ENCODE data around the gene ABCB10.
"Not testable (repeated sequence)": the region's sequence is repeated elsewhere in the genome, so short reads cannot be mapped to it uniquely, and the experiment has no call there.

ABCB10 gene

DNA sequence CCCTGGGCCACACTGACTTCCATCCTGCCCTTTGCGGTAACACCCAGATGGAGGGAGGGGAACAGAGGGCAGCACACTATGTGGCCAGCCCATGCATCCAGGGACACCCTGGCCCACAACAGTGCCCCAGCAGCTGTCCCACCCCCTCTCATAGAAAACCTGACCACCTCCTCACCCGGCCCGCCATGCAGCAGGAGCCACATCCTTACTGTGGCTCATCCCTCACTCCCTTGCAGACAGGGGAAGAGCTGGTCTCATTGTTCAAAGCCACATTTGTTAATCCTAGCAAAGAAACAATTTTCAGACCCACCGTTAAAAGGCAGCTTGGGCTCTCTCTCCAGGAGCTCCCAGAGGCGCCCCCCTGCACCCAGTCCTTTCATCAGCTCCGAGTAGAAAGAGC, 27.2 kb downstream of the ABCB10 start:
- no peaks in the 10 kb centered on the region for H3K9me3 ChIP-seq (ENCODE audit: insufficient read depth, low read length)
- no peaks in the 10 kb centered on the region for H3K27me3 ChIP-seq (ENCODE audit: insufficient read depth, insufficient read length)
- TF ChIP-seq SUZ12 (IDR thresholded peaks at IDR 0.05; ENCODE audit: extremely low read depth, insufficient read depth, insufficient read length) (no peak), ZNF274 (IDR thresholded peaks at IDR 0.05; ENCODE audit: low read depth, low read length) (no peak), YY1 (IDR thresholded peaks at IDR 0.05; ENCODE audit: insufficient read depth, insufficient read length) (no peak)
- H3K36me3 ChIP-seq (ENCODE audit: insufficient read depth, insufficient read length, low read length): peaks cover 60% of the 10 kb centered on the region
- H3K9ac ChIP-seq (ENCODE audit: insufficient read length, low read depth): no peak overlapping the region
- no peak for DNase-seq (ENCODE audit: low read depth, low spot score)
- no peak overlapping the region for H3K4me3 ChIP-seq (ENCODE audit: insufficient read length, low read depth)
- no peaks in the 10 kb centered on the region for H3K4me1 ChIP-seq (ENCODE audit: insufficient read depth, insufficient read length)

DNA sequence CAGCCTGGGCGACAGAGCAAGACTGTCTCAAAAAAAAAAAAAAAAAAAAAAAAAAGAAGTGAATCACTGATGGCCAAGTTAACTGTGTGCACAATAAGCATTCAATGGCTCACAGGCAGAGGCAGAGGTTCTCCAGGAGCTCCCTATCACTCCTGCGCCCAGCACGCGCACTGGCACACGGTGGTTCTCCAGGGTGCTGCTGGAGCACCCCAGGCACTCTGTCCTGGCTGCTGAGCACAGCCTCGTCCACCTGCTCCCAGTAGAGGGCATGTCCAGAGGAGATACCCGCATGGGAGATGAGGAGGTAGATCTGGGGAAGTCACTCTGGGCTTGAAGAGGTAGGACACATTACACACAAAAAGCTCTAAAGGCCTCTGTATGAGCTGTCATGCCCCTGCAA, 28.9 kb downstream of the ABCB10 start:
- Histone ChIP-seq H3K27me3 (ENCODE audit: insufficient read depth, insufficient read length) (no peaks in the 10 kb centered on the region), H3K4me1 (ENCODE audit: insufficient read depth, insufficient read length) (no peaks in the 10 kb centered on the region), H3K9ac (ENCODE audit: insufficient read length, low read depth) (no peak overlapping the region), H3K9me3 (ENCODE audit: insufficient read depth, low read length) (no peaks in the 10 kb centered on the region), H3K4me3 (ENCODE audit: insufficient read length, low read depth) (no peak overlapping the region), H3K36me3 (ENCODE audit: insufficient read depth, insufficient read length, low read length) (peaks cover 70% of the 10 kb centered on the region)
- TF ChIP-seq ZNF274 (IDR thresholded peaks at IDR 0.05; ENCODE audit: low read depth, low read length) (no peak), YY1 (IDR thresholded peaks at IDR 0.05; ENCODE audit: insufficient read depth, insufficient read length) (no peak), SUZ12 (IDR thresholded peaks at IDR 0.05; ENCODE audit: extremely low read depth, insufficient read depth, insufficient read length) (no peak)
- DNase-seq (ENCODE audit: low read depth, low spot score): no peak

DNA sequence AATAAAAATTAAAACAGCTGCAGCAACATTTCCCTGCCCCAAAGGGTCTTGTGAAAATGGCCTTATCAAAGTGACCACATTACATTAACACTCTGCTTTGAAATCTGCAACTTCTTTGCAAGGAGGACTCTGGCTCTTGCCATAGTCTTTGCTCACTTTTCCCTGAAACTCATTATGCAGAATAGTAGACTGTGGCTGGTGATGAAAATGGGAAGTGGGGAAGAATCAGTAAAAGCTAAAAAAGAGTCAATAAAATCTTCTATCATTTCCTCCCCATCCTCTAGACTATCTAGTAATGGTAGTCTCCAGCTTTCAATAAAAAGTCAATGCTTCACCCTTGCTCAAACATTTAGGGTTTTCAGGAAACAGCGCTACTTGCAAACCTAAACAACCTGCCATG, 31.8 kb downstream of the ABCB10 start:
- TF ChIP-seq YY1 (IDR thresholded peaks at IDR 0.05; ENCODE audit: insufficient read depth, insufficient read length): no peak
- no peak for TF ChIP-seq SUZ12 (IDR thresholded peaks at IDR 0.05; ENCODE audit: extremely low read depth, insufficient read depth, insufficient read length)
- no peak for TF ChIP-seq ZNF274 (IDR thresholded peaks at IDR 0.05; ENCODE audit: low read depth, low read length)
- Histone ChIP-seq H3K4me3 (ENCODE audit: insufficient read length, low read depth) (no peak overlapping the region), H3K27me3 (ENCODE audit: insufficient read depth, insufficient read length) (no peaks in the 10 kb centered on the region), H3K9ac (ENCODE audit: insufficient read length, low read depth) (no peak overlapping the region), H3K36me3 (ENCODE audit: insufficient read depth, insufficient read length, low read length) (peaks cover 69% of the 10 kb centered on the region), H3K9me3 (ENCODE audit: insufficient read depth, low read length) (no peaks in the 10 kb centered on the region), H3K4me1 (ENCODE audit: insufficient read depth, insufficient read length) (no peaks in the 10 kb centered on the region)
- DNase-seq (ENCODE audit: low read depth, low spot score): no peak

DNA sequence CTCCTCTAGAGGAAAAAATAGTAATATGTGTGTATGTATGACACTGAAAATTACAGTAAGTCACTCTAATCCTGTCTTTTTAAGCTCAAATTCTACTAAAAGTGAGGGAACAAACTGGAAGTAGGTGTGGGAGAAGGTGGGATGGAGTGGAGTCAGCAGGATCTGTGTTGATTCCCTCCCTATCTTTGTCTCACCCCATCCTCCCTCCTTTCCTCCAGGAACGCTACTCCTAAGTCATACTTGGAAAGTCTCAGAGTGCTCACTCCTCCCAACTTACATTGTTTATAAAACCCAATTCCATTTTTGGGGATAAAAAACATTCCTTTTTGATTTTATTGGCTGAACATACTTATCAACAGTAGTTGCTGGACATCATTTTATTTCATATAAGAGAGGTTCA, 35.5 kb downstream of the ABCB10 start:
- Histone ChIP-seq H3K4me3 (ENCODE audit: insufficient read length, low read depth) (no peak overlapping the region), H3K27me3 (ENCODE audit: insufficient read depth, insufficient read length) (no peaks in the 10 kb centered on the region), H3K4me1 (ENCODE audit: insufficient read depth, insufficient read length) (no peaks in the 10 kb centered on the region), H3K9ac (ENCODE audit: insufficient read length, low read depth) (no peak overlapping the region), H3K9me3 (ENCODE audit: insufficient read depth, low read length) (no peaks in the 10 kb centered on the region), H3K36me3 (ENCODE audit: insufficient read depth, insufficient read length, low read length) (peaks cover 48% of the 10 kb centered on the region)
- no peak for TF ChIP-seq SUZ12 (IDR thresholded peaks at IDR 0.05; ENCODE audit: extremely low read depth, insufficient read depth, insufficient read length)
- TF ChIP-seq YY1 (IDR thresholded peaks at IDR 0.05; ENCODE audit: insufficient read depth, insufficient read length): no peak
- TF ChIP-seq ZNF274 (IDR thresholded peaks at IDR 0.05; ENCODE audit: low read depth, low read length): no peak
- no peak for DNase-seq (ENCODE audit: low read depth, low spot score)

DNA sequence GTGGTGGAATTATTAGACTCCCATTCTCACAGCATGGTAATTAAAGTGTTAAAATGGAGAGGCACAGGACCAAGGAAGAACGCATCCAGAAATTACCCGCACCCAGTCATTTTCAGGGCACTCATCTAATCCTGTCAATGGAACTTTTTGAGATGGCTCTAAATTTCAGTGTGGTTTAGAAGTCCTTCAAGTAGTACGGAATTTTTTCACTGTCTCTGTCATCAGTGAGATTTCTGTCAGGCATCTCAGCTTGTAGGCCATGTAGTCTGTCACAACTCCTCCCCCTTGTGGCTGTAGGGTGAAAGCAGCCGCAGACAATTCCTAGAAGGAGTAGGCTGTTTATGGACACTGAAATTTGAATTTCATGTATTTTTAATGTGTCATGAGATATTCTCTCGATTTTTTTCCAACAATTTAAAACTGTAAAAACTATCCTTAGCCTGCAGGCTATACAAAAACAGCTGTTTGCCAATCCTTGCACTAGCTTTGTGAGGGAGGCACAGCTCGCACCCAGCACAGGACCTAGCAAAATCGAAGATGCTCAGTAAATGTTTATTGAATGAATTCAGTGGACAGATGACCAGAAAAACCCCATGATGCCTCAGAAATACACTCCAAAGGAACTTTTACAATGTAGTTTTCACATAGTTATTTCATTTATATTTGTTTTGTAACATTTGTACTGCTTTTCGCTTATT, 43.8 kb downstream of the ABCB10 start:
- Histone ChIP-seq H3K27me3 (ENCODE audit: insufficient read depth, insufficient read length) (no peaks in the 10 kb centered on the region), H3K36me3 (ENCODE audit: insufficient read depth, insufficient read length, low read length) (peaks cover 5% of the 10 kb centered on the region), H3K4me3 (ENCODE audit: insufficient read length, low read depth) (no peak overlapping the region), H3K9ac (ENCODE audit: insufficient read length, low read depth) (no peak overlapping the region), H3K4me1 (ENCODE audit: insufficient read depth, insufficient read length) (no peaks in the 10 kb centered on the region), H3K9me3 (ENCODE audit: insufficient read depth, low read length) (no peaks in the 10 kb centered on the region)
- TF ChIP-seq ZNF274 (IDR thresholded peaks at IDR 0.05; ENCODE audit: low read depth, low read length) (no peak), SUZ12 (IDR thresholded peaks at IDR 0.05; ENCODE audit: extremely low read depth, insufficient read depth, insufficient read length) (no peak), YY1 (IDR thresholded peaks at IDR 0.05; ENCODE audit: insufficient read depth, insufficient read length) (no peak)
- peak; percentile 61 for DNase-seq (ENCODE audit: low read depth, low spot score)

DNA sequence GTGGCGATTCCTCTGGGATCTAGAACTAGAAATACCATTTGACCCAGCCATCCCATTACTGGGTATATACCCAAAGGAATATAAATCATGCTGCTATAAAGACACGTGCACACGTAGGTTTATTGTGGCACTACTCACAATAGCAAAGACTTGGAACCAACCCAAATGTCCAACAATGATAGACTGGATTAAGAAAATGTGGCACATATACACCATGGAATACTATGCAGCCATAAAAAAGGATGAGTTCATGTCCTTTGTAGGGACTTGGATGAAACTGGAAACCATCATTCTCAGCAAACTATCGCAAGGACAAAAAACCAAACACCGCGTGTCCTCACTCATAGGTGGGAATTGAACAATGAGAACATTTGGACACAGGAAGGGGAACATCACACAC, 46.9 kb downstream of the ABCB10 start:
- H3K4me3 ChIP-seq (ENCODE audit: insufficient read length, low read depth); DNase-seq (ENCODE audit: low read depth, low spot score); H3K27me3 ChIP-seq (ENCODE audit: insufficient read depth, insufficient read length); H3K4me1 ChIP-seq (ENCODE audit: insufficient read depth, insufficient read length); H3K9me3 ChIP-seq (ENCODE audit: insufficient read depth, low read length); H3K9ac ChIP-seq (ENCODE audit: insufficient read length, low read depth); H3K36me3 ChIP-seq (ENCODE audit: insufficient read depth, insufficient read length, low read length): not testable (repeated sequence)

DNA sequence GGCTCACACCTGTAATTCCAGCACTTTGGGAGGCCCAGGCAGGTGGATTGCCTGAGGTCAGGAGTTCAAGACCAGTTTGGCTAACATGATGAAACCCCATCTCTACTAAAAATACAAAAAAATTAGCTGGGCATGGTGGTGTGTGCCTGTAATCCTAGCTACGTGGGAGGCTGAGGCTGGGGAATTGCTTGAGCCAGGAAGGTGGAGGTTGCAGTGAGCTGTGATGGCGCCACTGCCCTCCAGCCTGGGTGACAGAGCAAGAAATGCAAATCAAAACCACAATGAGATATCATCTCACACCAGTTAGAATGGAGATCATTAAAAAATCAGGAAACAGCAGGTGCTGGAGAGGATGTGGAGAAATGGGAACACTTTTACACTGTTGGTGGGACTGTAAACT, 47.3 kb downstream of the ABCB10 start:
- DNase-seq (ENCODE audit: low read depth, low spot score); H3K9ac ChIP-seq (ENCODE audit: insufficient read length, low read depth); H3K27me3 ChIP-seq (ENCODE audit: insufficient read depth, insufficient read length); H3K4me1 ChIP-seq (ENCODE audit: insufficient read depth, insufficient read length); H3K4me3 ChIP-seq (ENCODE audit: insufficient read length, low read depth); H3K9me3 ChIP-seq (ENCODE audit: insufficient read depth, low read length); H3K36me3 ChIP-seq (ENCODE audit: insufficient read depth, insufficient read length, low read length): not testable (repeated sequence)

DNA sequence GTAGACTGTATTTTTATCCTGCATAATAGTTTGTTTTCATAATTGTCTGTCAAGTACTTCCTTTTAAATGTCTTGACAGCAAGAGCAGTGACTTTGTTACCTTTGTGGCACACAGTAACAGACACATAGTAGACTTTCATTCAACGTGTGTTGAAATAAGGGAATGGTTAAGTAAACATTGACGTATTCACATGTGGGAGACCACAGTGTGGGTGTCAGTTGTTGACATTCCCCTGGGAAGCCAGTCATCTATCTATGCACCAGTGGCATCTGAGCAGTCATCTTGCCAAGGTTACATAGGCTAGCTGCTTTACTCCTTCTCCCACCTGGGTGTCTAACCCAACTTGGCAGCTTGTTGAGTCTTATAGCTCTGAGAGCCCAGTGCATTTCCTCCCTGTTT, 48.9 kb downstream of the ABCB10 start:
- Histone ChIP-seq H3K4me3 (ENCODE audit: insufficient read length, low read depth) (no peak overlapping the region), H3K9me3 (ENCODE audit: insufficient read depth, low read length) (no peaks in the 10 kb centered on the region), H3K27me3 (ENCODE audit: insufficient read depth, insufficient read length) (no peaks in the 10 kb centered on the region), H3K36me3 (ENCODE audit: insufficient read depth, insufficient read length, low read length) (peaks cover 12% of the 10 kb centered on the region), H3K9ac (ENCODE audit: insufficient read length, low read depth) (no peak overlapping the region), H3K4me1 (ENCODE audit: insufficient read depth, insufficient read length) (peaks cover 3% of the 10 kb centered on the region)
- no peak for DNase-seq (ENCODE audit: low read depth, low spot score)
- no peak for TF ChIP-seq YY1 (IDR thresholded peaks at IDR 0.05; ENCODE audit: insufficient read depth, insufficient read length)
- no peak for TF ChIP-seq ZNF274 (IDR thresholded peaks at IDR 0.05; ENCODE audit: low read depth, low read length)
- no peak for TF ChIP-seq SUZ12 (IDR thresholded peaks at IDR 0.05; ENCODE audit: extremely low read depth, insufficient read depth, insufficient read length)
